Epithelial cell of esophagus (primary cell): Measurements from ENCODE around the gene GP1BB.
"Not testable (repeated sequence)": the region's sequence is repeated elsewhere in the genome, so short reads cannot be mapped to it uniquely, and the experiment has no call there.

Experiments
- DNase-seq: peaks from one replicate; pipeline ENCODE4 v3.0.0; 2010; ENCODE audit warnings: low read depth
- H3K4me3 ChIP-seq: 2 replicates; pipeline ENCODE4 v1.5.1; 2011; ENCODE audit warnings: mild to moderate bottlenecking, low read length, control low read depth
- TF ChIP-seq, protein P1 (sequence below): IDR thresholded peaks from 2 replicates; pipeline ENCODE4 v1.5.1; 2011; ENCODE audit warnings: low read depth, mild to moderate bottlenecking, low read length, control low read depth, inconsistent platforms; ENCODE audit not compliant: insufficient read depth; ENCODE audit errors: missing control alignments

Gene GP1BB

GRCh38 chr22:19724927-19725661 lies 1.8 kb downstream of the GP1BB start:
- H3K4me3 ChIP-seq, result no peak overlapping the region
- DNase-seq, result no peak
- TF ChIP-seq, protein P1, sequence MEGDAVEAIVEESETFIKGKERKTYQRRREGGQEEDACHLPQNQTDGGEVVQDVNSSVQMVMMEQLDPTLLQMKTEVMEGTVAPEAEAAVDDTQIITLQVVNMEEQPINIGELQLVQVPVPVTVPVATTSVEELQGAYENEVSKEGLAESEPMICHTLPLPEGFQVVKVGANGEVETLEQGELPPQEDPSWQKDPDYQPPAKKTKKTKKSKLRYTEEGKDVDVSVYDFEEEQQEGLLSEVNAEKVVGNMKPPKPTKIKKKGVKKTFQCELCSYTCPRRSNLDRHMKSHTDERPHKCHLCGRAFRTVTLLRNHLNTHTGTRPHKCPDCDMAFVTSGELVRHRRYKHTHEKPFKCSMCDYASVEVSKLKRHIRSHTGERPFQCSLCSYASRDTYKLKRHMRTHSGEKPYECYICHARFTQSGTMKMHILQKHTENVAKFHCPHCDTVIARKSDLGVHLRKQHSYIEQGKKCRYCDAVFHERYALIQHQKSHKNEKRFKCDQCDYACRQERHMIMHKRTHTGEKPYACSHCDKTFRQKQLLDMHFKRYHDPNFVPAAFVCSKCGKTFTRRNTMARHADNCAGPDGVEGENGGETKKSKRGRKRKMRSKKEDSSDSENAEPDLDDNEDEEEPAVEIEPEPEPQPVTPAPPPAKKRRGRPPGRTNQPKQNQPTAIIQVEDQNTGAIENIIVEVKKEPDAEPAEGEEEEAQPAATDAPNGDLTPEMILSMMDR, result no peak

- DNase-seq, H3K4me3 ChIP-seq: not testable (repeated sequence)
Measured at GRCh38 chr22:19726064-19726788, 2.9 kb downstream of the GP1BB start.

- no peak for DNase-seq
- TF ChIP-seq, protein P1, result no peak
- H3K4me3 ChIP-seq, result no peak overlapping the region
Measured at GRCh38 chr22:19727310-19728150, 4.2 kb downstream of the GP1BB start.

GRCh38 chr22:19728271-19728670 lies 4.9 kb downstream of the GP1BB start:
- TF ChIP-seq, protein P1, result no peak
- no peak for DNase-seq
- no peak overlapping the region for H3K4me3 ChIP-seq

GRCh38 chr22:19728836-19729235 lies 5.5 kb downstream of the GP1BB start:
- TF ChIP-seq, protein P1, result no peak
- no peak overlapping the region for H3K4me3 ChIP-seq
- DNase-seq, result no peak

DNA sequence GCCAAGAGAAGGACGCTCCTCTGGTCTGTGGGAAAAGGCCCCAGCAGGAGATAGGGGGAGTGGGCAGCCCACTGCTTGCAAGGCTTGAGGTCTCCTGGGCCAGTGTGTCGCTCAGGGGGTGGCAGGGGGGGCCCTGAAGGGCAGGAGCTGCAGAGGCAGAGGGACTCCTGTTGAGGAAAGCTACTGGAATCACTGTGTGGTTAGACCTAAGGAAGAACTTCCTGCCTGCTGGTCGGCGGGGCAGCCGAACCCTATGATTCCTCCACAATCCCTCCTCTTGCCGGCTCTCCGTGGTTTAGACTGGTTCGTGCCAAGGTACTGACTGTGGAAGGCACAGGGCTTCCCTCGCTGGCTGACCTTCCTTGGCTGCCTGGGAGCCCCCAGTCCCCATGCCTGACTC lies 6.2 kb downstream of the GP1BB start:
- TF ChIP-seq, protein P1, result no peak
- H3K4me3 ChIP-seq, result no peak overlapping the region
- DNase-seq, result no peak

GRCh38 chr22:19730198-19730597 lies 6.9 kb downstream of the GP1BB start:
- TF ChIP-seq, protein P1, result no peak
- no peak for DNase-seq
- no peak overlapping the region for H3K4me3 ChIP-seq
